Measurements from ENCODE around the gene DAPL1.

The DAPL1 gene

GRCh38 chr2:158777077-158777476 is 18.0 kb upstream of the DAPL1 start:
- DNase-seq (ENCODE audit: low read depth in 2 of 2): no peak

- no peak for DNase-seq (ENCODE audit: low read depth in 2 of 2)
Observed at GRCh38 chr2:158778243-158778642, 16.9 kb upstream of the DAPL1 start.

GRCh38 chr2:158779621-158780020 is 15.5 kb upstream of the DAPL1 start:
- no peak for DNase-seq (ENCODE audit: low read depth in 2 of 2)

- no peak for DNase-seq (ENCODE audit: low read depth in 2 of 2)
Observed at GRCh38 chr2:158781353-158781961, 13.7 kb upstream of the DAPL1 start.

GRCh38 chr2:158782136-158782535 is 13.0 kb upstream of the DAPL1 start:
- DNase-seq (ENCODE audit: low read depth in 2 of 2): no peak

GRCh38 chr2:158782616-158783015 is 12.5 kb upstream of the DAPL1 start:
- no peak for DNase-seq (ENCODE audit: low read depth in 2 of 2)

- no peak for DNase-seq (ENCODE audit: low read depth in 2 of 2)
Observed at GRCh38 chr2:158783923-158784322, 11.2 kb upstream of the DAPL1 start.

- DNase-seq (ENCODE audit: low read depth in 2 of 2): no peak
Observed at GRCh38 chr2:158786897-158787296, 8.2 kb upstream of the DAPL1 start.

- DNase-seq (ENCODE audit: low read depth in 2 of 2): no peak
Observed at GRCh38 chr2:158788951-158789350, 6.2 kb upstream of the DAPL1 start.

GRCh38 chr2:158796652-158797051 is 1.5 kb downstream of the DAPL1 start:
- DNase-seq (ENCODE audit: low read depth in 2 of 2): no peak

- no peak for DNase-seq (ENCODE audit: low read depth in 2 of 2)
Observed at GRCh38 chr2:158797963-158798700, 3.0 kb downstream of the DAPL1 start.

- no peak for DNase-seq (ENCODE audit: low read depth in 2 of 2)
Observed at GRCh38 chr2:158799181-158799580, 4.1 kb downstream of the DAPL1 start.

GRCh38 chr2:158803506-158803905 is 8.4 kb downstream of the DAPL1 start:
- DNase-seq (ENCODE audit: low read depth in 2 of 2): no peak

GRCh38 chr2:158805255-158805654 is 10.1 kb downstream of the DAPL1 start:
- DNase-seq (ENCODE audit: low read depth in 2 of 2): no peak

GRCh38 chr2:158805936-158806335 is 10.8 kb downstream of the DAPL1 start:
- no peak for DNase-seq (ENCODE audit: low read depth in 2 of 2)

GRCh38 chr2:158806941-158807340 is 11.8 kb downstream of the DAPL1 start:
- DNase-seq (ENCODE audit: low read depth in 2 of 2): no peak

GRCh38 chr2:158808426-158808825 is 13.3 kb downstream of the DAPL1 start:
- no peak for DNase-seq (ENCODE audit: low read depth in 2 of 2)

GRCh38 chr2:158809816-158810215 is 14.7 kb downstream of the DAPL1 start:
- no peak for DNase-seq (ENCODE audit: low read depth in 2 of 2)

GRCh38 chr2:158810731-158811460 is 15.8 kb downstream of the DAPL1 start:
- no peak for DNase-seq (ENCODE audit: low read depth in 2 of 2)

GRCh38 chr2:158815166-158815565 is 20.0 kb downstream of the DAPL1 start:
- DNase-seq (ENCODE audit: low read depth in 2 of 2): no peak

- DNase-seq (ENCODE audit: low read depth in 2 of 2): no peak
Observed at GRCh38 chr2:158815658-158816057, 20.5 kb downstream of the DAPL1 start.

- DNase-seq (ENCODE audit: low read depth in 2 of 2): no peak
Observed at GRCh38 chr2:158817588-158817987, 22.5 kb downstream of the DAPL1 start.

- DNase-seq (ENCODE audit: low read depth in 2 of 2): no peak
Observed at GRCh38 chr2:158818511-158818910, 23.4 kb downstream of the DAPL1 start.

Data from stimulated activated CD4-positive, alpha-beta T cell treated with anti-CD3 and anti-CD28 coated beads, Interleukin-4, amount 100 ng/mL, for 48 hours (primary cell).